Heart left ventricle (tissue), 13 donors: ENCODE results near the gene MYO1C.

Experiments
- POLR2A ChIP-seq, 2 donors: fragments of 450-650 bp; IDR thresholded peaks; one replicate each; pipeline ENCODE4 v1.6.1; 2017; ENCODE audit warnings: antibody characterized with exemption in 2 of 2, mild to moderate bottlenecking in 2 of 2, moderate library complexity in 2 of 2
- TF ChIP-seq, protein P1 (sequence below), 12 donors: fragments of 200-600 bp; sonication (generic) in 4 of 12; IDR thresholded peaks; one replicate each; pipeline versions ENCODE4 v1.5.0 to v1.8.0; 2018 to 2022; ENCODE audit warnings: antibody characterized with exemption in 12 of 12, mild to moderate bottlenecking in 5 of 12
- donor health status: ischemic (EF 13 %, LVEDD 7.1; RV severe dilation, severe dysfunction).
- donor health status: DM: no; HTN: yes; CAD: no.
- donor health status: DM: no; HTN: no; CAD: no.
- donor health status: ischemic (EF 25% LVEDD 6.9; RV normal size, moderate dysfunction).
- donor health status: ischemic (EF 25% LVEDD 5.7; RV mildly dilated, moderate dysfunction).
- donor health status: ischemic (EF 35%, LVEDD 5.7; RV mildly dilated, moderate dysfunction).
- donor health status: nonischemic (EF 11% LVEDD 7.7; RV severe dilation, severe dysfunction).
- donor health status: DM: yes; HTN: yes; CAD: no.
- donor health status: PGD.
- donor health status: ischemic (EF 29% LVEDD 5.4; RV normal size, mild dysfunction).
- donor health status: nonischemic (EF 23%, LVEDD 6.1; RV moderate dilation, normal function).

DNA sequence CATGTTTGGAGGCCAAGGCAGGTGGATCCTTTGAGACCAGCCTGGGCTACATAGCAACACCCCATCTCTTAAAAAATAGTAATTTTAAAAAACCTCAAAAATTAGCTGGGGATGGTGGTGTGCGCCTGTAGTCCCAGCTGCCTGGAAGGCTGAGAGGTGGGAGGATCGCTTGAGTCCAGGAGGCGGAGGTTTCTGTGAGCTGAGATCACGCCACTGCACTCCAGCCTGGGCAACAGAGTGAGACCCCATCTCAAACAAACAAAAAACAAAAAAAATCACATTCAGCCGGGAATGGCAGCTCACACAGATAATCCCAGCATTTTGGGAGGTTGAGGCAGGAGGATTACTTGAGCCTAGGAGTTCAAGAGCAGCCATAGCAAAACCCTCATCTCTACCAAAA lies 76.1 kb downstream of the MYO1C start:
- TF ChIP-seq, protein P1, sequence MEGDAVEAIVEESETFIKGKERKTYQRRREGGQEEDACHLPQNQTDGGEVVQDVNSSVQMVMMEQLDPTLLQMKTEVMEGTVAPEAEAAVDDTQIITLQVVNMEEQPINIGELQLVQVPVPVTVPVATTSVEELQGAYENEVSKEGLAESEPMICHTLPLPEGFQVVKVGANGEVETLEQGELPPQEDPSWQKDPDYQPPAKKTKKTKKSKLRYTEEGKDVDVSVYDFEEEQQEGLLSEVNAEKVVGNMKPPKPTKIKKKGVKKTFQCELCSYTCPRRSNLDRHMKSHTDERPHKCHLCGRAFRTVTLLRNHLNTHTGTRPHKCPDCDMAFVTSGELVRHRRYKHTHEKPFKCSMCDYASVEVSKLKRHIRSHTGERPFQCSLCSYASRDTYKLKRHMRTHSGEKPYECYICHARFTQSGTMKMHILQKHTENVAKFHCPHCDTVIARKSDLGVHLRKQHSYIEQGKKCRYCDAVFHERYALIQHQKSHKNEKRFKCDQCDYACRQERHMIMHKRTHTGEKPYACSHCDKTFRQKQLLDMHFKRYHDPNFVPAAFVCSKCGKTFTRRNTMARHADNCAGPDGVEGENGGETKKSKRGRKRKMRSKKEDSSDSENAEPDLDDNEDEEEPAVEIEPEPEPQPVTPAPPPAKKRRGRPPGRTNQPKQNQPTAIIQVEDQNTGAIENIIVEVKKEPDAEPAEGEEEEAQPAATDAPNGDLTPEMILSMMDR (IDR thresholded peaks at IDR 0.05) = no peak
- TF ChIP-seq POLR2A (IDR thresholded peaks at IDR 0.05) = no peak
